ENCODE measurements around the gene OSBPL8. TPM values are rescaled to one million over a fixed set of nuclear protein-coding genes. Genes with fewer than 3 reads are reported as not detected.

OSBPL8 gene
- total and polyA plus RNA-seq, 9 of the 15 experiments (the other 6 are each of a cell fraction or from before 2014, with no cell fraction given) = 17.4 to 82.7 (median 42.8) TPM

GRCh38 chr12:76449583-76449982 is 110.0 kb downstream of the OSBPL8 start:
- Histone ChIP-seq H3K9me1 (ENCODE audit: control insufficient read depth, insufficient read depth, low read length) (no peaks in the 10 kb centered on the region), H2AFZ (ENCODE audit: low read depth, low read length) (no peak overlapping the region), H3K27me3 (ENCODE audit: control insufficient read depth in 2 of 2, insufficient read depth in 2 of 2, low read length in 2 of 2) (no peaks in the 10 kb centered on the region), H3K27ac (ENCODE audit: extremely low read depth, low read depth, low read length) (no peak overlapping the region), H3K4me2 (ENCODE audit: insufficient read depth, low read length) (no peak overlapping the region), H3K4me3 (no peak overlapping the region), H3K4me1 (replicated peaks in 1 of 2; ENCODE audit: control insufficient read depth in 2 of 2, insufficient read depth in 2 of 2, low read length in 2 of 2) (no peaks in the 10 kb centered on the region; a peak in 1 of 5 replicates), H4K20me1 (replicated peaks; ENCODE audit: control insufficient read depth, insufficient read depth, low read length) (peaks cover 3% of the 10 kb centered on the region), H3K36me3 (ENCODE audit: control insufficient read depth, insufficient read depth, low read length) (peaks cover 11% of the 10 kb centered on the region; the same call in 1 of the 3 replicates), H3K9ac (ENCODE audit: insufficient read depth in 1 of 2, low read depth in 2 of 2, low read length in 2 of 2) (no peak overlapping the region), H3K79me2 (ENCODE audit: control insufficient read depth, insufficient read depth, low read length) (peaks cover 6% of the 10 kb centered on the region; the same call in 2 of the 3 replicates), H3K9me3 (replicated peaks; ENCODE audit: control insufficient read depth, insufficient read depth, low read depth, low read length) (no peaks in the 10 kb centered on the region)
- TF ChIP-seq IFI16 (CRISPR knock-in tag; IDR thresholded peaks at IDR 0.05) (no peak), ZNF589 (CRISPR knock-in tag; IDR thresholded peaks at IDR 0.05; ENCODE audit: low read depth) (no peak), ZNF318 (IDR thresholded peaks at IDR 0.05; ENCODE audit: borderline replicate concordance in 1 of 2, low read depth in 1 of 2) (no peak), MTA3 (IDR thresholded peaks at IDR 0.05; ENCODE audit: borderline replicate concordance) (no peak), THAP7 (CRISPR knock-in tag; IDR thresholded peaks at IDR 0.05) (no peak), CLOCK (CRISPR knock-in tag; IDR thresholded peaks at IDR 0.05; ENCODE audit: borderline replicate concordance) (no peak), RFX5 (IDR thresholded peaks at IDR 0.05; ENCODE audit: low read depth, low read length) (no peak), GABPA (tag; conservative IDR thresholded peaks at IDR 0.05; ENCODE audit: low read depth) (no peak)
- ChIA-PET CTCF (ENCODE audit: low intra/inter-chr PET ratio) (no interaction called here), POLR2A (no interaction called here)
- ATAC-seq (no peak), DNase-seq (ENCODE audit: extremely low read depth in 1 of 4, low spot score in 3 of 4) (no peak), FAIRE-seq (no peak)
- BruUV-seq (replicated peaks) = no TSS peak
- in situ Hi-C loops (cut with MboI) (no loop called here), intact Hi-C loops (cut with micrococcal nuclease) (no loop called here)
- 83% methylated on average over 2 of the region's 2 CpGs for WGBS (ENCODE audit: insufficient coverage, low coverage, missing lambda C conversion rate)
